ENCODE measurements around the gene GHRL.

GHRL gene

DNA sequence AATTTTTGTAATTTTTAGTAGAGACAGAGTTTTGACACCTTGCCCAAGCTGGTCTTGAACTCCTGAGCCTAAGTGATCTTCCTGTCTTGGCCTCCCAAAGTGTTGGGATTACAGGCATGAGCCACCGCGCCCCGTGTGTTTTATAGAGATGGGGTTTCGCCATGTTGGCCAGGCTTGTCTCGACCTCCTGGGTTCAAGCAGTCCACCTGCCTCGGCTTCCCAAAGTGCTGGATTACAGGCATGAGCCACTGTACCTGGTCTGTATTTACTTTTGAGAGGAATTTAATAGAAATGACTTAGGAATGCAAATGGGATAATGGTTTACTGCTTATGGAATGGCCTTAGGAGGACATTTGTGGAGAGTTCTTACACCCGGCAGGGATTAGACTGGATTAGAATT lies 33.7 kb downstream of the GHRL start:
- Histone ChIP-seq H3K27me3 (ENCODE audit: low read length) (no peaks in the 10 kb centered on the region), H3K36me3 (ENCODE audit: low read length) (peaks cover 17% of the 10 kb centered on the region; the same call in 1 of the 2 replicates), H3K79me2 (ENCODE audit: insufficient read depth, low read length) (peaks cover 86% of the 10 kb centered on the region), H3F3A (ENCODE audit: insufficient read depth) (0 out of 2 replicates have a peak, but pooled peaks cover 1% of the 10 kb centered on the region), H3K27ac (ENCODE audit: low read depth, low read length) (no peak overlapping the region), H4K20me1 (ENCODE audit: low read depth, low read length) (peaks cover under 1% of the 10 kb centered on the region; the same call in 1 of the 2 replicates), H3K9me3 (ENCODE audit: insufficient read depth, low read length) (no peaks in the 10 kb centered on the region), H3K4me3 (ENCODE audit: insufficient read depth, low read length, poor library complexity, severe bottlenecking) (no peak overlapping the region), H3K4me2 (ENCODE audit: low read depth, low read length, poor library complexity, severe bottlenecking) (no peak overlapping the region), H2AFZ (ENCODE audit: low read depth, low read length, severe bottlenecking) (no peak overlapping the region), H3K9me2 (replicated peaks; ENCODE audit: insufficient read depth, low read length) (no peaks in the 10 kb centered on the region), H3K9ac (ENCODE audit: low read length) (no peak overlapping the region)
- TF ChIP-seq EZH2phosphoT487 (conservative IDR thresholded peaks at IDR 0.05; ENCODE audit: low read length), result no peak
- TF ChIP-seq, protein P1, sequence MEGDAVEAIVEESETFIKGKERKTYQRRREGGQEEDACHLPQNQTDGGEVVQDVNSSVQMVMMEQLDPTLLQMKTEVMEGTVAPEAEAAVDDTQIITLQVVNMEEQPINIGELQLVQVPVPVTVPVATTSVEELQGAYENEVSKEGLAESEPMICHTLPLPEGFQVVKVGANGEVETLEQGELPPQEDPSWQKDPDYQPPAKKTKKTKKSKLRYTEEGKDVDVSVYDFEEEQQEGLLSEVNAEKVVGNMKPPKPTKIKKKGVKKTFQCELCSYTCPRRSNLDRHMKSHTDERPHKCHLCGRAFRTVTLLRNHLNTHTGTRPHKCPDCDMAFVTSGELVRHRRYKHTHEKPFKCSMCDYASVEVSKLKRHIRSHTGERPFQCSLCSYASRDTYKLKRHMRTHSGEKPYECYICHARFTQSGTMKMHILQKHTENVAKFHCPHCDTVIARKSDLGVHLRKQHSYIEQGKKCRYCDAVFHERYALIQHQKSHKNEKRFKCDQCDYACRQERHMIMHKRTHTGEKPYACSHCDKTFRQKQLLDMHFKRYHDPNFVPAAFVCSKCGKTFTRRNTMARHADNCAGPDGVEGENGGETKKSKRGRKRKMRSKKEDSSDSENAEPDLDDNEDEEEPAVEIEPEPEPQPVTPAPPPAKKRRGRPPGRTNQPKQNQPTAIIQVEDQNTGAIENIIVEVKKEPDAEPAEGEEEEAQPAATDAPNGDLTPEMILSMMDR (IDR thresholded peaks at IDR 0.05; ENCODE audit: insufficient read depth, low read length, poor library complexity, severe bottlenecking), result no peak

- Histone ChIP-seq H3K27me3 (ENCODE audit: low read length) (no peaks in the 10 kb centered on the region), H3K9ac (ENCODE audit: low read length) (no peak overlapping the region), H2AFZ (ENCODE audit: low read depth, low read length, severe bottlenecking) (no peak overlapping the region), H3K27ac (ENCODE audit: low read depth, low read length) (no peak overlapping the region), H4K20me1 (ENCODE audit: low read depth, low read length) (no peaks in the 10 kb centered on the region; the same call in 1 of the 2 replicates), H3K36me3 (ENCODE audit: low read length) (peaks cover 7% of the 10 kb centered on the region), H3K4me3 (ENCODE audit: insufficient read depth, low read length, poor library complexity, severe bottlenecking) (no peak overlapping the region), H3F3A (ENCODE audit: insufficient read depth) (no peaks in the 10 kb centered on the region), H3K79me2 (ENCODE audit: insufficient read depth, low read length) (peaks cover 88% of the 10 kb centered on the region), H3K9me2 (replicated peaks; ENCODE audit: insufficient read depth, low read length) (no peaks in the 10 kb centered on the region), H3K9me3 (ENCODE audit: insufficient read depth, low read length) (no peaks in the 10 kb centered on the region), H3K4me2 (ENCODE audit: low read depth, low read length, poor library complexity, severe bottlenecking) (no peak overlapping the region)
- no peak for TF ChIP-seq EZH2phosphoT487 (conservative IDR thresholded peaks at IDR 0.05; ENCODE audit: low read length)
- TF ChIP-seq, protein P1 (IDR thresholded peaks at IDR 0.05; ENCODE audit: insufficient read depth, low read length, poor library complexity, severe bottlenecking), result no peak
These were observed 36.9 kb downstream of the GHRL start for GRCh38 chr3:10255835-10256234.

DNA sequence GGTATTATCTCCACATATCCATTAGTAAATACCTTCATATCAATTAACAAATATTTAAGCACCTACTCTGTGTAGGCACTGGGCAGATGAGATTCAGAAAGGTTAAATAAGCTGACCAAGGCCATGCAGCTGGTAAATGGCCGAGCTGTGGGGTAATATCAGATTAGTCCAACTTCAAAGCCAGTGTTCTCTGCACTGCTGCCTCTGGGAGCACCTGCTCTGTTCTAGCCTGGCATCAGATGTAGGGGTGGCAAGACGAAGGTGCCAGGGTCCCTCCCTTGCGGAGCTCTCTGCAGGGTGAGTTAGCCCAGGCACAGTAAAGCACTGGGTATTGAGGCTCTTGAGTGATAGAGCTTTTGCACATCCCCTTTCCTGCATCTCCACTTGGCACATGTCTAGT lies 39.0 kb downstream of the GHRL start:
- TF ChIP-seq EZH2phosphoT487 (conservative IDR thresholded peaks at IDR 0.05; ENCODE audit: low read length), result no peak
- TF ChIP-seq, protein P1 (IDR thresholded peaks at IDR 0.05; ENCODE audit: insufficient read depth, low read length, poor library complexity, severe bottlenecking), result no peak
- H3K4me3 ChIP-seq (ENCODE audit: insufficient read depth, low read length, poor library complexity, severe bottlenecking), result no peak overlapping the region
- no peak overlapping the region for H3K4me2 ChIP-seq (ENCODE audit: low read depth, low read length, poor library complexity, severe bottlenecking)
- no peak overlapping the region for H3K27ac ChIP-seq (ENCODE audit: low read depth, low read length)
- peaks cover 89% of the 10 kb centered on the region for H3K79me2 ChIP-seq (ENCODE audit: insufficient read depth, low read length)
- H3K9ac ChIP-seq (ENCODE audit: low read length), result no peak overlapping the region
- H3K9me3 ChIP-seq (ENCODE audit: insufficient read depth, low read length), result no peaks in the 10 kb centered on the region
- H3K9me2 ChIP-seq (replicated peaks; ENCODE audit: insufficient read depth, low read length), result no peaks in the 10 kb centered on the region
- H4K20me1 ChIP-seq (ENCODE audit: low read depth, low read length), result no peaks in the 10 kb centered on the region; the same call in 1 of the 2 replicates
- H3K36me3 ChIP-seq (ENCODE audit: low read length), result no peaks in the 10 kb centered on the region; the same call in none of the 2 replicates
- H3K27me3 ChIP-seq (ENCODE audit: low read length), result no peaks in the 10 kb centered on the region
- H3F3A ChIP-seq (ENCODE audit: insufficient read depth), result 0 out of 2 replicates have a peak, but pooled peaks cover 7% of the 10 kb centered on the region
- no peak overlapping the region for H2AFZ ChIP-seq (ENCODE audit: low read depth, low read length, severe bottlenecking)
